ENCODE data around the gene NBEAL1. TPM values are rescaled to one million over a fixed set of nuclear protein-coding genes. Genes with fewer than 3 reads are reported as not detected.
"Not testable (repeated sequence)": the region's sequence is repeated elsewhere in the genome, so short reads cannot be mapped to it uniquely, and the experiment has no call there.

The NBEAL1 gene
- total RNA-seq, 1 experiment from 2014 or later = 31.4 TPM

DNA sequence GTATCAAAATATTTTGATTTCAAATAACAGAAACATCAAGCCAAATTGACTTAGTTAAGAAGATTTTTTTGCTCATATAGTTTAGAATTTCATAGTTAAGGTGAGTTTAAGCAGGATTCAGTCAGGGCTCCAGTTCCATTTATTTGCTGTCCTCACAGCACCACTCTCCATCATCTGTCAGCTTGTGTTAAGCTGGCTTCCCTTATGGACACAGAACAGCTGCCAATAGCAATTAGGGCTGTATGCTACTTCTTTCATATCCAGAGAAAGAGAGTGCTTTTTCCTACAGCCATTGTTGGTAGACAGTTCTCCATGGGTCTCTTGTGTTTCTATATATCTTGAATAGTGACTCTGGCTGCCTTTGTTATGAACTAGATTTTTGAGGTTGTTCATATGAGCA is 128.7 kb downstream of the NBEAL1 start:
- no TSS peak for BruUV-seq (replicated peaks)
- H3K27me3 Mint-ChIP-seq (ENCODE audit: unreplicated experiment) = no peaks in the 10 kb centered on the region
- H3K27ac Mint-ChIP-seq (ENCODE audit: unreplicated experiment) = no peak overlapping the region
- TF ChIP-seq, protein P1, sequence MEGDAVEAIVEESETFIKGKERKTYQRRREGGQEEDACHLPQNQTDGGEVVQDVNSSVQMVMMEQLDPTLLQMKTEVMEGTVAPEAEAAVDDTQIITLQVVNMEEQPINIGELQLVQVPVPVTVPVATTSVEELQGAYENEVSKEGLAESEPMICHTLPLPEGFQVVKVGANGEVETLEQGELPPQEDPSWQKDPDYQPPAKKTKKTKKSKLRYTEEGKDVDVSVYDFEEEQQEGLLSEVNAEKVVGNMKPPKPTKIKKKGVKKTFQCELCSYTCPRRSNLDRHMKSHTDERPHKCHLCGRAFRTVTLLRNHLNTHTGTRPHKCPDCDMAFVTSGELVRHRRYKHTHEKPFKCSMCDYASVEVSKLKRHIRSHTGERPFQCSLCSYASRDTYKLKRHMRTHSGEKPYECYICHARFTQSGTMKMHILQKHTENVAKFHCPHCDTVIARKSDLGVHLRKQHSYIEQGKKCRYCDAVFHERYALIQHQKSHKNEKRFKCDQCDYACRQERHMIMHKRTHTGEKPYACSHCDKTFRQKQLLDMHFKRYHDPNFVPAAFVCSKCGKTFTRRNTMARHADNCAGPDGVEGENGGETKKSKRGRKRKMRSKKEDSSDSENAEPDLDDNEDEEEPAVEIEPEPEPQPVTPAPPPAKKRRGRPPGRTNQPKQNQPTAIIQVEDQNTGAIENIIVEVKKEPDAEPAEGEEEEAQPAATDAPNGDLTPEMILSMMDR (IDR thresholded peaks at IDR 0.05; ENCODE audit: unreplicated experiment) = no peak
- CTCF ChIA-PET = interaction anchor here (0.7 kb wide), 1 partner anchor 91 kb away, joined by 5 read pairs; no protein-coding TSS in a partner anchor
- intact Hi-C loops (cut with micrococcal nuclease; ENCODE audit: unreplicated experiment) = no loop called here
- no peak for DNase-seq
- H3K4me1 Mint-ChIP-seq (ENCODE audit: low read depth, unreplicated experiment) = no peaks in the 10 kb centered on the region
- H3K9me3 Mint-ChIP-seq (ENCODE audit: low read depth, unreplicated experiment) = no peaks in the 10 kb centered on the region
- peaks cover 4% of the 10 kb centered on the region for H3K36me3 Mint-ChIP-seq (ENCODE audit: insufficient read depth, unreplicated experiment)
- H3K4me3 Mint-ChIP-seq (ENCODE audit: low read depth, unreplicated experiment) = no peak overlapping the region

DNA sequence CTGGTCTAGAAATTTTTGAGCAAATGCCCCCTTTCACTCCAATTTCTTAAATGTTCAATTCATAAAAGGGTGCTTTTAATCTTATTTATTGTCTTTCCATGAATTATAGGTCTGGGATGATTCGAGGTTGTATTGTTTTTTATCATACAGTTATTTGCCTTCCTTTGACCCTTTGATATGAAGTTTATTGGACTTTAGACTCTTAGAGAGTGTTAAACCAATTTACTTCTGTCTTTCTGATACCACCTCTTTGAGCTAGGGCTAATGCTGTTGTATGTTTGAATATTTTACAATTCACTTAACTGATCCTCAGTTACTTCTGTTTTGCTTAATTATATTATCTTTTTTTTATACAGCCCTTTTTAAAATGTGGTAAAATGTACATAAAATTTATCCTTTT is 134.5 kb downstream of the NBEAL1 start:
- no peak overlapping the region for H3K4me3 Mint-ChIP-seq (ENCODE audit: low read depth, unreplicated experiment)
- DNase-seq = no peak
- BruUV-seq (replicated peaks) = no TSS peak
- H3K27me3 Mint-ChIP-seq (ENCODE audit: unreplicated experiment) = no peaks in the 10 kb centered on the region
- H3K27ac Mint-ChIP-seq (ENCODE audit: unreplicated experiment) = no peak overlapping the region
- TF ChIP-seq, protein P1 (IDR thresholded peaks at IDR 0.05; ENCODE audit: unreplicated experiment) = no peak
- H3K36me3 Mint-ChIP-seq (ENCODE audit: insufficient read depth, unreplicated experiment) = peaks cover 19% of the 10 kb centered on the region
- no peaks in the 10 kb centered on the region for H3K9me3 Mint-ChIP-seq (ENCODE audit: low read depth, unreplicated experiment)
- CTCF ChIA-PET = no interaction called here
- intact Hi-C loops (cut with micrococcal nuclease; ENCODE audit: unreplicated experiment) = no loop called here
- H3K4me1 Mint-ChIP-seq (ENCODE audit: low read depth, unreplicated experiment) = no peaks in the 10 kb centered on the region

DNA sequence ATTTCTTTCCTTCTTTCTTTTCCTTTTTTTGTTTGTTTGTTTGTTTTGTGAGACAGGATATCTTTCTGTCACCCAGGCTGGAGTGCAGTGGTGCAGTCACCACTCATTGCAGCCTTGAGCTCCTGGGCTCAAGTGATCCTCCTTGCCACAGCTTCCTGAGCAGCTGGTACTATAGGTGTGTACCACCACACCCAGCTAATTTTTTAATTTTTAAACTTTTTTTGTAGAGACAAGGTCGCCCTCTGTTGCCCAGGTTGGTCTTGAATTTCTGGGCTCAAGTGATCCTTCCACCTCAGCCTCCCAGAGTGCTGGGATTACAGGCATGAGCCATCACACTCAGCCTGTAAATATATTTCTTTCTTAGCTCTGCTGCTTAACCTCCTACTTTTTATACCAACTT is 140.7 kb downstream of the NBEAL1 start:
- Mint-ChIP-seq H3K4me1 (ENCODE audit: low read depth, unreplicated experiment) (no peaks in the 10 kb centered on the region), H3K4me3 (ENCODE audit: low read depth, unreplicated experiment) (no peak overlapping the region), H3K27ac (ENCODE audit: unreplicated experiment) (no peak overlapping the region), H3K9me3 (ENCODE audit: low read depth, unreplicated experiment) (no peaks in the 10 kb centered on the region), H3K27me3 (ENCODE audit: unreplicated experiment) (no peaks in the 10 kb centered on the region), H3K36me3 (ENCODE audit: insufficient read depth, unreplicated experiment) (peaks cover 10% of the 10 kb centered on the region)
- BruUV-seq (replicated peaks) = no TSS peak
- CTCF ChIA-PET = interaction anchor here (0.5 to 0.7 kb wide), 5 partner anchors 121 to 1022 kb away, joined by 3 to 8 read pairs (median 7); no protein-coding TSS in a partner anchor
- TF ChIP-seq, protein P1 (IDR thresholded peaks at IDR 0.05; ENCODE audit: unreplicated experiment) = peak; percentile 37
- peak; percentile 5 for DNase-seq
- intact Hi-C loops (cut with micrococcal nuclease; ENCODE audit: unreplicated experiment) = loop anchor here (10.0 kb wide), 1 partner anchor 321 kb away; no protein-coding TSS in a partner anchor

DNA sequence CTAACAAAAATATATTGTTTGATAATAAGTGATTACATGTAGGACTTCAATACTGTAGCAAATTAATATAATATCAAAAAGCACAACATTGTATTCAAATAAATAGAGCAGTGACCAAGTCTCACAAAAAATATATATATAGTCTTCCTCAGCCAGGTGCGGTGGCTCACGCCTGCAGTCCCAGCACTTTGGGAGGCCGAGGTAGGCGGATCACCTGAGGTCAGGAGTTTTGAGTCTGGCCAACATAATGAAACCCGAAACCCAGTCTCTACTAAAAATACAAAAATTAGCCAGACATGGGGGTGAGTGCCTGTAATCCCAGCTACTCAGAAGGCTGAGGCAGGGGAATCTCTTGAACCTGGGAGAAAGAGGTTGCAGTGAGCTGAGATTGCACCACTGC is 148.0 kb downstream of the NBEAL1 start:
- peaks cover 11% of the 10 kb centered on the region for H3K36me3 Mint-ChIP-seq (ENCODE audit: insufficient read depth, unreplicated experiment)
- intact Hi-C loops (cut with micrococcal nuclease; ENCODE audit: unreplicated experiment); H3K27me3 Mint-ChIP-seq (ENCODE audit: unreplicated experiment); H3K27ac Mint-ChIP-seq (ENCODE audit: unreplicated experiment); H3K9me3 Mint-ChIP-seq (ENCODE audit: low read depth, unreplicated experiment); H3K4me1 Mint-ChIP-seq (ENCODE audit: low read depth, unreplicated experiment); H3K4me3 Mint-ChIP-seq (ENCODE audit: low read depth, unreplicated experiment); DNase-seq; BruUV-seq (replicated peaks): not testable (repeated sequence)
- CTCF ChIA-PET = interaction anchor here (0.6 kb wide), 1 partner anchor 41 kb away, joined by 3 read pairs; no protein-coding TSS in a partner anchor

DNA sequence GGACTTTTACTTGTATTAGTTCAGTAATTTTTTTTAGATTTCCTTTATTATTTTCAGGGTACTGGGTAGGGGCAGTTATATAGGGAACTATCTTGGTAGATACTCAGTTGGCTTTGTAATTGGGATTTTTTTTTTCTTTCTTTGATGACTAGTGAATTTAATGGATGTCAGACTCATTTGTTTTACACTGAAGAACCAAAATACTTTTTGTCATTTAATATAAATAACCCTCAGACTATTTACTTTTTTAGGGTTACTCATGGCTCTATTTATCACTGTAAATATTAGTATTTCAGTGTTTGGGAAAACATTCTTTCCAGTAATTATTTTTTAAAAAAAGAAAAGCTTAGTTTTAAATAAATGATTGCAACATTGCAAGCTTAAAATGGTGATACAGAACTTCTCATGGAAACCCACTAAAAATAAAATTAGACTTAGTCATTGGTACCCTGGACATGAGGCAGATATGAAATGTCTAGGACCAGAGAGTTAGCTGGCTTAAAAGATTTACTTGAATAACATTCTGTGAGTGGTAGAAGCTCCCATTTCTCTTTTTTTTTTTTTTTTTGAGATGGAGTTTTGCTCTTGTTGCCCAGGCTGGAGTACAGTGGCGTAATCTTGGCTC is 149.7 kb downstream of the NBEAL1 start:
- Mint-ChIP-seq H3K27ac (ENCODE audit: unreplicated experiment) (no peak overlapping the region), H3K4me3 (ENCODE audit: low read depth, unreplicated experiment) (no peak overlapping the region), H3K9me3 (ENCODE audit: low read depth, unreplicated experiment) (no peaks in the 10 kb centered on the region), H3K4me1 (ENCODE audit: low read depth, unreplicated experiment) (no peaks in the 10 kb centered on the region), H3K27me3 (ENCODE audit: unreplicated experiment) (no peaks in the 10 kb centered on the region), H3K36me3 (ENCODE audit: insufficient read depth, unreplicated experiment) (peaks cover 14% of the 10 kb centered on the region)
- no TSS peak for BruUV-seq (replicated peaks)
- intact Hi-C loops (cut with micrococcal nuclease; ENCODE audit: unreplicated experiment) = no loop called here
- no peak for DNase-seq
- TF ChIP-seq, protein P1 (IDR thresholded peaks at IDR 0.05; ENCODE audit: unreplicated experiment) = no peak
- CTCF ChIA-PET = interaction anchor here (0.6 to 0.7 kb wide), 2 partner anchors 345 to 447 kb away, joined by 6 to 10 read pairs; no protein-coding TSS in a partner anchor
